GM12892 (cell line): ENCODE data around the gene CCDC85A.

ENCODE experiments used
- POLR2A ChIP-seq: IDR thresholded peaks from 2 replicates; pipeline ENCODE4 v1.6.1; 2011; ENCODE audit warnings: low read depth, low read length, control low read depth
- TAF1 ChIP-seq: IDR thresholded peaks from 2 replicates; pipeline ENCODE4 v1.6.1; 2011; ENCODE audit warnings: low read depth, mild to moderate bottlenecking, control low read depth, low read length, borderline replicate concordance

DNA sequence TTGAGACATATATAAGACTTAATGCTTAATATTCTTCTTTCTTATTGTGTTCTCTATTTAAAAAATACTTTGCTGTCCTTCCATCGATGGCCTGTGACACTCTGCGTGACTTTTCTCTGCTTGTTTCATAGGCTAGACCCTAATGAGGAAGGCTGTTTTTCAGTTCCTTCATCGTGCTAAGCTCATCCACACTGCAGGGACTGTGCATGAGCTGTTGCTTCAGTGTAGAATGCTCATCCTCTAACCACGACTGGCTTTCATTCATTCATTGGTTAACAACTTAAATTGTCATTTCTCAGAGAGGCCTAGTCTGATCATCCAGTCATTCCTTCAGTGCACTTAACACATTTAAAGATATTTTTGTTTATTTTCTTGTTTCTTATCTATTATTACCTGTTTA is 134.4 kb downstream of the CCDC85A start:
- TF ChIP-seq POLR2A (no peak), TAF1 (no peak)
